NOMO-1 treated with dmso at 0.1 percent for 144 hours (cell line): Measurements from ENCODE around the gene BRME1.
"Not testable (repeated sequence)": the region's sequence is repeated elsewhere in the genome, so short reads cannot be mapped to it uniquely, and the experiment has no call there.

ENCODE experiments used
- DNase-seq: peaks from one replicate; lab custom pipeline; 2025; ENCODE audit not compliant: unreplicated experiment; lab: John Stamatoyannopoulos, UW

Gene BRME1

GRCh38 chr19:13926715-13927114 is 20.8 kb upstream of the BRME1 start:
- DNase-seq = no peak

GRCh38 chr19:13926010-13926409 is 20.1 kb upstream of the BRME1 start:
- DNase-seq = no peak

- DNase-seq = no peak
These were observed 17.5 kb upstream of the BRME1 start for GRCh38 chr19:13923194-13923987.

- DNase-seq = not testable (repeated sequence)
These were observed 16.2 kb upstream of the BRME1 start for GRCh38 chr19:13922118-13922517.

- DNase-seq = no peak
These were observed 15.2 kb upstream of the BRME1 start for GRCh38 chr19:13920940-13921747.

- DNase-seq = no peak
These were observed 14.6 kb upstream of the BRME1 start for GRCh38 chr19:13920524-13920923.

GRCh38 chr19:13918726-13919411 is 13.0 kb upstream of the BRME1 start:
- DNase-seq = no peak

GRCh38 chr19:13917888-13918406 is 12.0 kb upstream of the BRME1 start:
- DNase-seq = no peak

GRCh38 chr19:13914777-13915176 is 8.9 kb upstream of the BRME1 start:
- DNase-seq = no peak

GRCh38 chr19:13913352-13913751 is 7.4 kb upstream of the BRME1 start:
- no peak for DNase-seq

GRCh38 chr19:13909430-13909829 is 3.5 kb upstream of the BRME1 start:
- no peak for DNase-seq

- no peak for DNase-seq
These were observed 2.8 kb upstream of the BRME1 start for GRCh38 chr19:13908674-13909073.

GRCh38 chr19:13906910-13907309 is 993 bp upstream of the BRME1 start:
- no peak for DNase-seq

GRCh38 chr19:13906521-13906904 is 596 bp upstream of the BRME1 start:
- DNase-seq = no peak

- DNase-seq = no peak
These were observed 2.8 kb downstream of the BRME1 start for GRCh38 chr19:13902993-13903555.

GRCh38 chr19:13899912-13900584 is 5.9 kb downstream of the BRME1 start:
- no peak for DNase-seq

- no peak for DNase-seq
These were observed 6.5 kb downstream of the BRME1 start for GRCh38 chr19:13899393-13899792.

- no peak for DNase-seq
These were observed 9.7 kb downstream of the BRME1 start for GRCh38 chr19:13896227-13896626.

GRCh38 chr19:13894552-13894951 is 11.4 kb downstream of the BRME1 start:
- DNase-seq = no peak

GRCh38 chr19:13892870-13893269 is 13.0 kb downstream of the BRME1 start:
- no peak for DNase-seq

GRCh38 chr19:13890136-13890535 is 15.8 kb downstream of the BRME1 start:
- no peak for DNase-seq
